GM19452 (cell line): ENCODE measurements around the gene AHCY.
A peak's percentile ranks its signal among the peaks of the same experiment; 100 is the strongest.
"Not testable (repeated sequence)": the region's sequence is repeated elsewhere in the genome, so short reads cannot be mapped to it uniquely, and the experiment has no call there.

ENCODE experiments used
- ATAC-seq: cut with Tn5 transposase; IDR thresholded peaks from one replicate; pipeline ENCODE4 v1.9.1; 2021; ENCODE audit not compliant: unreplicated experiment

The AHCY gene

DNA sequence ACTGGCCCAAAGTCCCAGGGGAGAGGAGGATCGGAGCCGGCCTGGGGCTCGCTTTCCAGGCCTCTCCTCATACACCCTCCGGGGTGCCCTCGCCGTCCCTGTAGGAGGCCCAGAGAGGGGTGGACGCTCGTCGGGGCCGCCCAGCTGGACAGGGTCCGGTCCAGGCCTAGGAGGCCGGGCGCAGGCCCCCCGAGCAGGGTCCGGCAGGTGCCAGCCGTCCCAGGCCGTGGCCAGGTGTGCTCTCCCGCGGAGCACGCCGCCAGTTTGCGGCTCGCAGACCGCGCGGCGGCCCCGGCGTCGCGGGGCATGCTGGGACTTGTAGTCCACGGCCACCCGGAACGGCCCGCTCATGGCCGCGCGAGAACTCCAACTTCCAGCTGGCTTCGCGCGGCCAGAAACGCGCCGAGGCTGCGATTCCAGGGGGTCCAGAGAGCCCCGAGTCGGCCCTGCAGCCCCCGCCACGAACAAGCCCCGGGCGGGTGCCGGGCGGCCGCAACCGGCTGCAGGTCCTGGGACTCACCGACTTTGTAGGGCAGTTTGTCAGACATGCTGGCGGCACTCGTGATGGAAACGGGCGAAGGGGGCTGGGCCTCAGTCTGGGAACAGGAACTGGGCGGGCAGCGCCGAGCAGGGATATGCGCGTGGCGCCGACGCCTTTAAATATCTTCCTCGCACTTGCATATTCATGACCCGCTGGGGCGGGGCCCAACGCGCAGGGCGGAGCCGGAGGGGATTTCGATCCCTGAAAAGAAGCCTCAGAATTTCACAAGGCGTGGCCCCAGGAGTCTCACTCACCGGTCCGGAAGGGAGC, at the start of gene AHCY:
AHCY (minus strand) TSS at position 633 of the 811 bp plus-strand sequence; CDS start at position 548, 85 bp downstream.
- peak; percentile 93 for ATAC-seq

DNA sequence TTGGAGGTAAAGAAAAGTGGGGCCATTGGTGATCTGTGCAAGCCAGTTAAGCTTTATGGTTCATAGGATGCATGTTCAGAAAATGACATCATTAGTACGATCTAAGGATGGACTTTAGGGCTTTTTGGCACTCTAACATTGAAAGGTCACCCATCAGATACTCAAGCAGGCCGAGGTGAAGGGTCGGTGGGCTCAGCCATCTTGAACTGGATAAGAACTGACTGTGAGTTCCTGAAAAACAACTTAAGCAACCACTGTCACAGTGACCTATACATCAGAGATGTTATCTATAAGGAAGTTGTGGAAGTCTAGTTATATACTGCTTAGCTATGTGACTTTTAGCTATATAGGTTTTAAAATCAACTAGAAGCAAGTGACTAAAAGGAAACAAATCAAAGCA, 46.9 kb upstream of the AHCY start:
- ATAC-seq, result no peak

DNA sequence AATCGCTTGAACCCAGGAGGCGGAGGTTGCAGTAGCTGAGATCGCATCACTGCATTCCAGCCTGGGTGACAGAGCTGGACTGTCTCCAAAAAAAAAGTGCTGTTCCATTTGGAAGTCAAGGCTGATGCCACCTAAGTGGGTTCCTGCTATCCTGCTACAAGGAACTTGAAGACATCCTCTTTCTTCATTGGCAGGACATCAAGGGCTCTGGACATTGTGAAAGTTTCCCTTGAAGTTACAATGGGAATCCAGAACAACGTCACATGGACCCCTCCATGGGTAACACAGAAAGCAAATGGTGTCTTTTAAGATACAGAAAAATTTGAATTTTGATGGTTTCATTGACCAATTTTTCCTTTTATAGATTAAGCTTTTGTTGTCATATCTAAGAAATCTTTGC, 44.4 kb upstream of the AHCY start:
- ATAC-seq, result no peak

DNA sequence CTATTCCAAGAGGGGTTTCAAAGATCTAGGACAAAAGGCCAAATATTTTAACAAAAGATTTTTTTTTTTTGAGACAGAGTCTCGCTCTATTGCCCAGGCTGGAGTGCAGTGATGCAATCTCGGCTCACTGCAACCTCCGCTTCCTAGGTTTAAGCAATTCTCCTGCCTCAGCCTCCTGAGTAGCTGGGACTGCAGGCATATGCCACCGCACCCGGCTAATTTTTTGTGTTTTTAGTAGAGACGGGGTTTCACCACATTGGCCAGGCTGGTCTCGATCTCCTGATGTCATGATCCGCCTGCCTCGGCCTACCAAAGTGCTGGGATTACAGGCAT, 43.3 kb upstream of the AHCY start:
- ATAC-seq, result not testable (repeated sequence)

DNA sequence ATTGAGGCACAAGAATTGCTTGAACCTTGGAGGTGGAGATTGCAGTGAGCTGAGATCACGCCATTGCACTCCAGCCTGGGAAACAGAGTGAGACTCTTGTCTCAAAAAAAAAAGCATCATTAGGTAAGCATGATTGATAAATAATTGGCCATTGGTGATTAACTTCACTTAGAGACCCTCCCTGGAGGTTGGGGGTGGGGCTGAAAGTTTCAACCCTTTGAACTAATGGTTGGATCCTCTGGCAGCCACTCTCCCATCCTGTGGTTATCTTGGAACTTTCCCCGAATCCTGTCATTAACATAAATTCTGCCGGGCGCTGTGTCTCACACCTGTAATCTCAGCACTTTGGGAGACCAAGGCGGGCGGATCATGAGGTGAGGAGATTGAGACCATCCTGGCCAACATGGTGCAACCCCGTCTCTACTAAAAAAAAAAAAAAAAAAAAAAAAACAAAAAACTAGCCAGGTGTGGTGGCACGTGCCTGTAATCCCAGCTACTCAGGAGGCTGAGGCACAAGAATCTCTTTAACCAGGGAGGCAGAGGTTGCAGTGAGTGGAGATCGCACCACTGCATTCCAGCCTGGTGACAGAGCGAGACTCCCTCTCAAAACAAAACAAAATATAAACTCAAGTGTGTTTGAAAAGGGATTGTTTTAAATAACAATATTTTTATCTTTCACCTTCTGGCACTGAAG, 42.8 kb upstream of the AHCY start:
- not testable (repeated sequence) for ATAC-seq

DNA sequence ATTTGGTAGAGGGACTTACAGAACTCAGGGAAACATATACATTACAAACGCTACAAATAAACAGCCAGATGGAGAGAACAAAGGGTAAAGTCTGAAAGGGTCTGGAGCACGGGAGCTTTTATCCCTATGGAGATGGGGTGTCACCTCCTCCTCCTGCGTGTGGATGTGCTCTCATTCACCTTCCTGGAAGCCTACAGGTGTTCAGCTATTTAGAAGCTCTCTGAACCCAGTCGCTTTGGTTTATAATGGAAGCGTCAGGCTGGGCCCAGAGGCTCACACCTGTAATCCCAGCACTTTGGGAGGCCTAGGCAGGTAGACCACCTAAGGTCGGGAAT, 42.2 kb upstream of the AHCY start:
- no peak for ATAC-seq

DNA sequence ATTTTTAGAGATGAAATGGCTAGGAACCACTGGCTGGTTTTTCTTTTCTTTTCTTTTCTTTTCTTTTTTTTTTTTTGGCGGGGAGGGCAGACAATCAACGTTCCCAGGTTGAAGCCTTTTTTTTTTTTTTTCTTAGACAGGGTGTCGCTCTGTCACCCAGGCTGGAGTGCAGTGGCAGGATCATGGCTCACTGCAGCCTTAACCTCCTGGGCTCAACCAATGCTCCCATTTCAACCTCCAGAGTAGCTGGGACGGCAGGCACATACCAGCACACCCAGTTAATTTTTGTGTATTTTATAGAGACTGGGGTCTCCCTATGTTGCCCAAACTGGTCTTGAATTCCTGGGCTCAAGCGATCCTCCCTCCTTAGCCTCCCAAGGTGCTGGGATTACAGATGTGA, 41.1 kb upstream of the AHCY start:
- no peak for ATAC-seq

DNA sequence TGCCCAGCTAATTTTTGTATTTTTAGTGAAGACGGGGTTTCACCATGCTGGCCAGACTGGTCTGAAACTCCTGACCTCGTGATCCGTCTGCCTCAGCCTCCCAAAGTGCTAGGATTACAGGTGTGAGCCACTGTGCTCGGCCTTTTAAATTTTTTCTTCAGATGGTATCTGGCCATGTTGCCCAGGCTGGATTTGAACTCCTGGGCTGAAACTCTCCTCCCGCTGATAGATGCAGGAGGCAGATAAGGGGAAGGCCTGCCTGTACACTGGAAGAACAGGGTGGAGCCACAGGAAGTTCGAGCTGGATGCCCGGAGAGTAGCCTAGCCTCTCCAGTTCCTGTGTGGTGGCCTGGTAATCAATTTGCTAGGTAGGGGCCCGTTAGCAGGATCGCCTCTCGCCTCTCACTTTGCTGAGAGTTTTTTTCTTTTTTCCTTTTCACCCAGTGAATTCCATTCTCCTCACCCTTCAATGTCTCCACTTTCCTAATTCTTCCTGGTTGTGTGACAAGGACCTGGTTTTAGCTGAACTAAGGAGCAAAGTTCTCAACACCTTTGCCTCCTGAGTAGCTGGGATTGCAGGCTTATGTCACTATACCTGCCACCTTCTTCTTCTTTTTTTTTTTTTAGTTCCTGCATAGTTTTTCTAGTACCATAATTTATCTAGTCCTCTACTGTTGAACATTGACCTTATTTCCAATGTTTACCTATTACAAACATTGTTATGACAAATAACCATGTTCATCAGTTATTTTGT, 40.5 kb upstream of the AHCY start:
- ATAC-seq, result no peak

DNA sequence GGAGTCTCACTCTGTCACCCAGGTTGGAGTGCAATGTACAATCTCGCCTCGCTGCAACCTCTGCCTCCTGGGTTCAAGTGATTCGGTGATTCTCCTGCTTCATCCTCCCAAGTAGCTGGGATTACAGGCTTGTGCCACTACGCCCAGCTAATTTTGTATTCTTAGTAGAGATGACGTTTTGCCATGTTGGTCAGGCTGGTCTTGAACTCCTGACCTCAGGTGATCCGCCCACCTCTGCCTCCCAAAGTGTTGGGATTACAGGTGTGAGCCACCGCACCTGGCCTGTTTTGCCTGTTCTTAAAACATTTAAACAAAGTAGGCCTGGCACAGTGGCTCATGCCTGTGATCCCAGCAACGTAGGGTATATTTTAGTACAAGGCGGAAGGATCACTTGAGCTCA, 38.0 kb upstream of the AHCY start:
- not testable (repeated sequence) for ATAC-seq

DNA sequence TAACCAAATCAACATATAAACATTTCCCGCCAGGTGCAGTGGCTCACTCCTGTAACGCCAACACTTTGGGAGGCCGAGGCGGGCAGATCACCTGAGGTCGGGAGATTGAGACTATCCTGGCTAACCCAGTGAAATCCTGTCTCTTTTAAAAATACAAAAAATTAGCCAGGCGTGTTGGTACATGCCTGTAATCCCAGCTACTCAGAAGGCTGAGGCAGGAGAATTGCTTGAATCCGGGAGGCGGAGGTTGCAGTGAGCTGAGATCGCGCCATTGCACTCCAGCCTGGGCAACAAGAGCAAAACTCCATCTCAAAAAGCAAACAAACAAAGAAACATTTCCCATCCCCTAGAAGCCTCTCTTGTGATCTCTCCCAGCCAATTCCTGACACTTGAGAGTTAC, 37.6 kb upstream of the AHCY start:
- not testable (repeated sequence) for ATAC-seq

DNA sequence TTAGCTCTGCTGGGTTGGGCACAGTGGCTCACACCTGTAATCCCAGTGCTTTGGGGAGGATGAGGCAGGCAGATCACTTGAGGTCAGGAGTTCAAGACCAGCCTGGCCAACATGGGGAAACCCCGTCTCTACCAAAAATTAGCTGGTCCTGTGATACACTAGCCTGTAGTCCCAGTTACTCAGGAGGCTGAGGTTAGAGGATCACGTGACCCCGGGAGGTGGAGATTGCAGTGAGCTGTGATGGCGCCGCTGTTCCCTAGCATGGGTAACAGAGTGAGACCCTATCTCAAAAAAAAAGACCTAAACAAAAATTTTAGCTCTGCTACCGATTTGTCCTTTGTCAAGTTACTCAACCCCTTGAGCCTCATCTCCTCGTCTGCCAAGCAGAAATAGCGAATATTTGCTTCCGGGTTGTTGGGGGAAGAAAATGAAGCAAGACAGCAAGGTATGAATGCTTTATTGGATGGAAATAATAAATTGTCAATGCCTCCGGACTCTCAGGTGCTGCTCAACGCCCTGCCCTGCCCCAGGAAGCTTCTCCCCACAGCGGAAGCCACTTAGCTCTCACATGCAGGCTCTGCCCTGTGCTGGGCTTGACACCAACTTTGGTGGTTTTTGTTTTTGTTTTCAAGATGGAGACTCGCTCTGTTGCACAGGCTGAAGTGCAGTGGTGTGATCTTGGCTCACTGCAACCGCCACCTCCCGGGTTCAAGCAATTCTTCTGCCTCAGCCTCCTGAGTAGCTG, 35.0 kb upstream of the AHCY start:
- ATAC-seq, result no peak

DNA sequence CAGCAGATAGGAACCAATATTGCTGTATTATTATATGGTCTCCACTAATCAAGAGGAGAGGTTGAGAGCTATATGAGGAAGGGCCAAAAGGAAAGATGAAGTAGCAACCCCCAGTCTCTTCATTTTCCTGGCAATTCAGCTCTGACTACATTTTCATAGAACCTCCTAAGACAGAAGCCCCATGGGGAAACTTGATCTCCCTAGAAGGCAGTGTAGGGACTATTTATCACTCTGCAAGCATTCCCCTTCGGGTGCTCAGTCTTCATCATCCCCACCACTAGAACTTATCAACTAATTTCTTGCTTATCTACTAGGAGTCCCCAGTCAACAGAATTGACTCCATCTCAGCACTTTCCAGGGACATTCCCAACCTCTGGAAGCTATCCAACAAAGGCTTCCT, 34.4 kb upstream of the AHCY start:
- no peak for ATAC-seq

DNA sequence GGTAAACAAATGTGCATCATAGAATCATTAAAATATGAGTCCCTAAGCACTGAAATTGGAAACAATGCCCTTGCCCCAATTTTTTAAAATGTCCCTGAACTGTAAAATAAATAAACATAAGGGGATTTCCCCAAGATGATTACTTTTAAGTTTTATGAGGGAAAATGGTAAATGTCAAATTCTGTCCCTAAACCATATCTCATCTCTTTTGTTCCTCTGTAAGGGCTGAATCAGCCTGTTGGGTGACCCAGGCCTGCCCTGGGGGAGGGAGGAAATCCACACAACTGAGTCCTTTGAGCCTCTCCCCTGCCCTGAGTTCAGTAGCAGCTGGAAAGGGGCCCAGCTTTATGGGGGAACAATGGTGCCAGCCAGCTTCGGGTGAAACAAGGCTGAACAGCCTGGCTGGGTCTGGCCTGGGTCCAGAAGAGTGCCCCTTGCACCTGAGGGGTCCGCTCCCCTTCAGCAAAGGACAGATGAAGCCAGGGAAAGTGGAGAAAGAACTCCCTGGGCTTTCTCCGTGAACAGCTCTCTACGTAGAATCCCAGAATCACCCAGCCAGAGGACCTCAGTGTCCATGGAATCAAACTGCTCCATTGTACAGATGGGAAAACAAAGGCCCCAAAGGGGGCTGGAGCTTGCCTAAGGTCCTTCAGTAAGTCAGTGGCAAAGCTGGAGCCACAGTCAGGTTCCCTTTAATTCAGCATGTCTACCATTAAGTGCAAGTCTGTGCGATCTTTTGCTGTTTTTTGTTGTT, 31.7 kb upstream of the AHCY start:
- no peak for ATAC-seq

DNA sequence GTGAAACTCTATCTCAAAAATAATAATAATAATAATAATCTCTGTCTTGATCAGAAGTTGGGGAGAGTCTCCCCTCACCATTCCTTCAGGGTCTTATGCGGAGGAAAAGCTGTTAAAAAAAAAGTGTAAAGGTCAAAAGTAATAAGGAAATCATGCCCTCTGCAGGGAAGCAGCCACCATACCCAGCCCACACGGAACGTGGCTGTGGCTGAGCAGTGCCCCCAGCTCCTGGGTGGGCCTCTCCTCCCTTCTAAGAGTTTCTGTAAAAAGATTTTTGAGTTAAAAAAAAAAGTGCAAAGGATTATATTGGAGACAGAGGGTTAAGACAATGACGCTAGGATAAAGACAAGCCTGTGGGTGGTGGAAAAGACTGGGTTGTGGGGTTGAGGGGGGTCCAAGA, 30.6 kb upstream of the AHCY start:
- no peak for ATAC-seq

DNA sequence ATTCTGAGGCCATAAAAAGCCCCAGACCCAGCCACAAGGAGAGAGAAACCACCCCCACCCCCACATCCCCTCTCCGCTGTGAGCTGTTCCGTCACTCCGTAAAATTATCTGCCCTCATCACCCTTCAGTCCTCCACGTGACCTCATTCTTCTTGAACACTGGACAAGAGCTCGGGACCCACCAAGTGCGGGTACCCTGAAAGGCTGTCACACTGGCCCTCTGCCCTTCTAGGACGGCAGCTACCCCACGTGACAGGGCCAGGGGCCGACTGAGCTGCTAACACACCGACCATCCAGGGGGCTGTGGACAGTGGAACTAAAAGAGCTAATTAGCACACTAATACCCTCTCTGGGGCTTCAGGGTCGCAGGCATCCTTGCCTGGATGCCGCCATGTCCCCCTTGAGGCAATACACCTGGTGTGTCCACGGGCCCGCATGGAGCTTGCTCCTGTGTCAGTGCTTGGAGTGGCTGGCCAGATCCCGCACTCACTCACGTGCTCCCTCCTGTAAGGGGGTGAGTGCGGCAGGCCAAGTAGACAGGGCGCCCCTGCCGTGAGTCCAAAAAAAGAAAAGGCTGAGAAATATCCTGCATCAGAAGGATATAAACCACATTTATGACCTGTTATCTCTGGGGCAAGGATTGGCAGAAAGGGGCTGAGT, 29.2 kb upstream of the AHCY start:
- ATAC-seq, result no peak

DNA sequence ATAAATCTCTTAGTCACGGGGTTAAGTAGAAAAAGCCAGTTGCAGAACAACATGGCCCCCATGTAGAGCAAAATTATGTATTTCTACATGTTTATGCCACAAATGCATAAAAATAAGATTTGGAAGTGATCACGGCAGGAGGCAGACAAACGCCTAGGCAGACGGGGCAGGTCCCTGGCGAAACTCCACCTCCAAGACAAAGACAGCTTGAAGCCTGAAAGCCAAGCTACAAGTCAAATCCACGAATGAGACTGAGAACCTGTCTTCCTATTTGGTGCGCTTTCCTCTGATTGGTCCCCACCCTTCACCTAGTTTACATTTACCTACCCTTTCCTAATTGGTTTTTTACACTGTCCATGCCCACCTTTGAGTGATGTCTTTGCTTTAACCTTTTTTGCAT, 28.7 kb upstream of the AHCY start:
- ATAC-seq, result no peak

DNA sequence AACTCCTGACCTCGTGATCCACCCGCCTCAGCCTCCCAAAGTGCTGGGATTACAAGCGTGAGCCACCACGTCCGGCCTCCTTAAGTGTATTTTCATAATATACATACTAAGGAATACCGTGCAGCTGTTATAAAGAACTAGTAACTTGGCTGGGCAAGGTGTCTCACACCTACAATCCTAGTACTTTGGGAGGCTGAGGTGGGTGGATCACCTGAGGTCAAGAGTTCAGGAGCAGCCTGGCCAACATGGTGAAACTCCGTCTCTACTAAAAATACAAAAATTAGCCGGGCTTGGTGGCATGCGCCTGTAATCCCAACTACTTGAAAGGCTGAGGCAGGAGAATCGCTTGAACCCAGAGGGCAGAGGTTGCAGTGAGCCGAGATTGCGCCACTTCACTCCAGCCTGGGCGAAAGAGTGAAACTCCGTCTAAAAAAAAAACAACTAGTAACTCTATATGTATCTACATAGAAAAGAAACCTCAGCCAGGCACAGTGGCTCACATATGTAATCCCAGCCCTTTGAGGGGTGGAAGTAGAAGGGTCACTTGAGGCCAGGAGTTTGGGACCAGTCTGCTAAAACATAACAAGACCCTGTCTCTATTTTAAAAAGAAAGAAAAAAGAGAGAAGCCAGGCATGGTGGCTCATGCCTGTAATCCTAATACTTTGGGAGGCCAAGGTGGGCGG, 27.8 kb upstream of the AHCY start:
- not testable (repeated sequence) for ATAC-seq

DNA sequence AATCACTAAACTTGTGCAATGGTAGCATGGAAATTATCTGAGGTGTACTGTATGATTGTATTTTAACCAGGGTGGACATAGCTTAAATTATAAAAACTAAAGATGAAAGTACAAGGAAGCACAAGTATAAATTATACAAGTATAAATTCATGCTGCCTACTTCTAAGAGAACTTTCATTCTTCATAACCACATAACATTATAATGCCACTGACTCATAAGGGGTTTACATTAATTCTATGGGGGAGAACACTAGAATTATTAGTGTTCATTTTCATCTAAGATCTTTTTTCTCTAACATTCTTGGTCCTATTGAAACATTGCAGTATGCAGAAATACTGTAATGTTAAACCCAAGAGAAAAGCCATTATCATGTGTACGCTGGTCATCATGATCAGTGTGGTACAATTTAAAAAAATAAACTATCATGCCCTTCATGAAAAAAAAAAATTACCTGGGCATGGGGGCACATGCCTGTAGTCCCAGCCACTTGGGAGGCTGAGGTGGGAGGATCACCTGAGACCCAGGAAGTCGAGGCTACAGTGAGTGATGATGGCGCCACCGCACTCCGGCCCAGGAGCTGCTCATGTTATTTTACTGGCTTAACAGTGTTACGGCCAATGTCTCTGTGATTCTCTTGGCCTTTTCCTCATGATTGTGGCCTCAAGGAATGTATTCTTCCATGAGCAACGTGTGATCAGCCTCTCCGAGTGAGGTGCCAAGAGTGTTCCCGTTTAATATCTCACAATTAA, 25.9 kb upstream of the AHCY start:
- no peak for ATAC-seq

DNA sequence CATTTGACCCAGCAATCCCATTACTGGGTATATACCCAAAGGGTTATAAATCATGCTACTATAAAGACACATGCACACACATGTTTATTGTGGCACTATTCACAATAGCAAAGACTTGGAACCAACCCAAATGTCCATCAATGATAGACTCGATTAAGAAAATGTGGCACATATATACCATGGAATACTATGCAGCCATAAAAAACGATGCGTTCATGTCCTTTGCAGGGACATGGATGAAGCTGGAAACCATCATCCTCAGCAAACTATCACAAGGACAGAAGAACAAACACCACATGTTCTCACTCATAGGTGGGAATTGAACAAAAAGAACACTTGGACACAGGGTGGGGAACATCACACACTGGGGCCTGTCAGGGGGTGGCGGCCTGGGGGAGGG, 25.1 kb upstream of the AHCY start:
- not testable (repeated sequence) for ATAC-seq
